ENCODE measurements around the gene IKZF3. TPM values are rescaled to one million over a fixed set of nuclear protein-coding genes. Genes with fewer than 3 reads are reported as not detected.
A peak's percentile ranks its signal among the peaks of the same experiment; 100 is the strongest.
"Not testable (repeated sequence)": the region's sequence is repeated elsewhere in the genome, so short reads cannot be mapped to it uniquely, and the experiment has no call there.

Gene IKZF3
- total RNA-seq, 1 experiment from 2014 or later, result 0.81 TPM

- Mint-ChIP-seq H3K27ac (no peak overlapping the region), H3K4me3 (no peak overlapping the region), H3K27me3 (ENCODE audit: low read depth) (peaks cover 12% of the 10 kb centered on the region), H3K4me1 (peaks cover 58% of the 10 kb centered on the region), H3K36me3 (peaks cover 4% of the 10 kb centered on the region; the same call in 1 of the 2 replicates), H3K9me3 (no peaks in the 10 kb centered on the region)
- ChIA-PET POLR2A (interaction anchor here (0.6 kb wide), 1 partner anchor 38 kb away, joined by 3 read pairs; no protein-coding TSS in a partner anchor), CTCF (interaction anchor here (0.6 to 9.2 kb wide), 4 partner anchors 21 to 208 kb away, joined by 3 to 79 read pairs (median 4); partner anchors contain the start of gene MIEN1)
- DNase-seq (ENCODE audit: low spot score) (no peak), ATAC-seq (no peak)
- peak; percentile 63; the same call in 1 of the 2 replicates for TF ChIP-seq ZNF121 (CRISPR knock-in tag; IDR thresholded peaks at IDR 0.05)
- no peak for TF ChIP-seq ARID4B (CRISPR knock-in tag; IDR thresholded peaks at IDR 0.05; ENCODE audit: borderline replicate concordance)
These were observed 113.0 kb downstream of the IKZF3 start for GRCh38 chr17:39751016-39751543.

GRCh38 chr17:39750131-39751015 lies 113.7 kb downstream of the IKZF3 start:
- Mint-ChIP-seq H3K27ac (no peak overlapping the region), H3K27me3 (ENCODE audit: low read depth) (peaks cover 11% of the 10 kb centered on the region), H3K4me3 (no peak overlapping the region), H3K36me3 (peaks cover 5% of the 10 kb centered on the region; the same call in 1 of the 2 replicates), H3K4me1 (peaks cover 51% of the 10 kb centered on the region), H3K9me3 (no peaks in the 10 kb centered on the region)
- TF ChIP-seq SMAD4 (CRISPR knock-in tag; IDR thresholded peaks at IDR 0.05), result no peak
- TF ChIP-seq ERG (CRISPR knock-in tag; IDR thresholded peaks at IDR 0.05), result no peak
- TF ChIP-seq E2F1 (CRISPR knock-in tag; IDR thresholded peaks at IDR 0.05), result no peak
- TF ChIP-seq AR (CRISPR knock-in tag; IDR thresholded peaks at IDR 0.05), result no peak
- no peak for TF ChIP-seq ZNF138 (CRISPR knock-in tag; conservative IDR thresholded peaks at IDR 0.05)
- no peak for TF ChIP-seq ZNF396 (CRISPR knock-in tag; IDR thresholded peaks at IDR 0.05; ENCODE audit: borderline replicate concordance)
- TF ChIP-seq ZNF232 (CRISPR knock-in tag; IDR thresholded peaks at IDR 0.05), result no peak
- TF ChIP-seq JUN (CRISPR knock-in tag; IDR thresholded peaks at IDR 0.05), result no peak
- no peak for TF ChIP-seq AFF4 (CRISPR knock-in tag; IDR thresholded peaks at IDR 0.05; ENCODE audit: borderline replicate concordance)
- ATAC-seq (no peak), DNase-seq (ENCODE audit: low spot score) (no peak)
- CTCF ChIA-PET, result interaction anchor here (1.2 to 9.2 kb wide), 2 partner anchors 21 to 54 kb away, joined by 3 to 79 read pairs; partner anchors contain the start of gene MIEN1
- POLR2A ChIA-PET, result no interaction called here

GRCh38 chr17:39748444-39749034 lies 115.6 kb downstream of the IKZF3 start:
- POLR2A ChIA-PET, result interaction anchor here (0.6 kb wide), 1 partner anchor 885 kb away, joined by 3 read pairs; no protein-coding TSS in a partner anchor

More at GRCh38 chr17:39748444-39749034, 115.6 kb downstream of the IKZF3 start:
- peak overlapping the region; percentile 52; the same call in 1 of the 2 replicates for H3K27ac Mint-ChIP-seq
- not testable (repeated sequence) for ATAC-seq; H3K27me3 Mint-ChIP-seq (ENCODE audit: low read depth); DNase-seq (ENCODE audit: low spot score); H3K4me3 Mint-ChIP-seq; H3K9me3 Mint-ChIP-seq
- H3K4me1 Mint-ChIP-seq, result peaks cover 45% of the 10 kb centered on the region
- CTCF ChIA-PET, result interaction anchor here (1.1 to 9.2 kb wide), 3 partner anchors 19 to 127 kb away, joined by 3 to 79 read pairs (median 4); partner anchors contain the start of gene MIEN1
- H3K36me3 Mint-ChIP-seq, result peaks cover 17% of the 10 kb centered on the region
